Testis (tissue), 2 donors: ENCODE results near the gene FUT6.

Experiments
- CTCF ChIP-seq, 3 experiments: fragments of 450-650 bp in 2 of 3; fragments of 200-600 bp in 1 of 3; sonication (generic) in 1 of 3; IDR thresholded peaks; one replicate each; pipeline ENCODE4 v1.5.1; 2016 to 2019; ENCODE audit warnings: antibody characterized with exemption in 3 of 3, mild to moderate bottlenecking in 2 of 3, moderate library complexity in 1 of 3
- POLR2A ChIP-seq: fragments of 450-650 bp; IDR thresholded peaks from one replicate; pipeline ENCODE4 v1.6.1; 2017; ENCODE audit warnings: antibody characterized with exemption, mild to moderate bottlenecking, moderate library complexity

DNA sequence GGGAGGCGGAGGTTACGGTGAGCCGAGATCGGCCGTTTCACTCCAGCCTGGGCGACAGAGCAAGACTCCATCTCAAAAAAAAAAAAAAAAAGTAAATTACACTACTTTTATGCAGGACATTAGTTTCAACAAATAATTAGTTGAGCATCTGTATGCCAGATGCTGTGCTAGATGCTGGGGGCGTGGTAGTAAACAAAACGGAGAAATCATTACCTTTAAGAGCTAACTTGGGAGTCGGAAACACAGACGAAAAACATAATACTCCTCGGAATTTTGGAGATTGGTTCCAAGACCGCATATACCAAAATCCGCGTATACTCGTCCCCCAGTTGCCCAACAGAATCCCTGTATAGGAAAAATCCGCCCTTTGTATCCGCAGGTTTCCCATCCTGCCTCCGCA is 47.3 kb downstream of the FUT6 start:
- TF ChIP-seq CTCF (IDR thresholded peaks at IDR 0.05) (no peak), POLR2A (no peak)
